Ovary (tissue), 9 donors: ENCODE data around the gene LMTK2. TPM values are rescaled to one million over a fixed set of nuclear protein-coding genes. Genes with fewer than 3 reads are reported as not detected.

Experiments
- DNase-seq, 5 donors: peaks; one replicate each; pipeline ENCODE4 v3.0.0-alpha.2; 2019 to 2020
- H3K27ac ChIP-seq, 2 donors: fragments of 200-600 bp; one replicate each; pipeline versions ENCODE4 v1.5.1 to v1.8.0; 2019 to 2022
- H3K27me3 ChIP-seq: fragments of 200-600 bp; one replicate; pipeline ENCODE4 v1.8.0; 2022
- H3K36me3 ChIP-seq: fragments of 200-600 bp; sonication (generic); one replicate; pipeline ENCODE4 v1.5.1; 2019
- H3K4me1 ChIP-seq: one replicate; pipeline ENCODE4 v1.8.1; 2013; ENCODE audit warnings: mild to moderate bottlenecking, moderate library complexity; ENCODE audit not compliant: insufficient read depth
- H3K4me3 ChIP-seq: fragments of 200-600 bp; sonication (generic); one replicate; pipeline ENCODE4 v1.5.1; 2017
- H3K9me3 ChIP-seq, 2 donors: fragments of 200-600 bp in 1 of 2; sonication (generic) in 1 of 2; one replicate each; pipeline versions ENCODE4 v1.5.1 to v1.8.1; 2013 to 2019; ENCODE audit warnings: mild to moderate bottlenecking in 1 of 2, moderate library complexity in 1 of 2
- CTCF ChIP-seq, 3 donors: fragments of 450-650 bp in 2 of 3; fragments of 200-600 bp in 1 of 3; IDR thresholded peaks; one replicate each; pipeline versions ENCODE4 v1.5.1 to v1.8.0; 2016 to 2022; ENCODE audit warnings: antibody characterized with exemption in 3 of 3, mild to moderate bottlenecking in 1 of 3
- EP300 ChIP-seq: sonication (generic); formaldehyde crosslinking; IDR thresholded peaks from one replicate; pipeline ENCODE4 v1.6.1; 2017; ENCODE audit warnings: antibody characterized with exemption
- POLR2A ChIP-seq: fragments of 450-650 bp; IDR thresholded peaks from one replicate; pipeline ENCODE4 v1.6.1; 2017; ENCODE audit warnings: antibody characterized with exemption, mild to moderate bottlenecking, moderate library complexity
- WGBS, 3 donors: extraction: QIAGEN DNeasy Blood & Tissue Kit in 1 of 3; methylation state at CpG; one replicate each; pipeline versions ENCODE4 v1.1.5 to v1.1.7; 2013 to 2017; 5-methylcytosine and 5-hydroxymethylcytosine counted together
- intact Hi-C, 4 donors: fragments of 100-400 bp; cut with DNase I; formaldehyde crosslinking; loops; one replicate each; pipeline versions ENCODE4 v1.11.0 to v1.15.1; 2022 to 2023
- polyA plus RNA-seq, 2 donors: library from polyadenylated mRNA; stranded (reverse); fragments of 200-250 nt in 1 of 2; fragments of 350-450 nt in 1 of 2; fragmentation: Illumina TruSeq in 1 of 2; extraction: RNeasy Lipid Tissue Mini Kit (QIAGEN cat#74804) in 1 of 2; gene quantifications; one replicate each; pipeline ENCODE4 v1.2.3, GENCODE V29; 2013 to 2014
- total RNA-seq, 7 donors: library from RNA; depleted of rRNA in 2 of 7; stranded (reverse); fragments of >200 nt in 2 of 7; fragmentation: NEBNext Ultra II Directional in 3 of 7; extraction: Animal tissue kit (Norgen Biotek cat#: 25700) in 3 of 7; gene quantifications; one replicate each; pipeline versions ENCODE4 v1.1.0 to v1.2.4, GENCODE V29; 2016 to 2023
- donor health status: DM: no; HTN: no; CAD: no; lungs with moderate emphysema.
- donor health status: DM: no; HTN: no; CAD: no.
- donor health status: Bipolar disorder and iron deficiency.
- donor health status: DM: yes; HTN: yes; CAD: no.
- donor health status: DM: no; HTN: no; CAD: no.
- donor health status: DM: yes; HTN: yes; CAD: no.

Gene LMTK2
- total and polyA plus RNA-seq, 9 donors: 4.4 to 17.1 (median 12.8) TPM

- no peak overlapping the region for H3K4me3 ChIP-seq
- H3K4me1 ChIP-seq: no peaks in the 10 kb centered on the region
- no peak overlapping the region for H3K27ac ChIP-seq
- H3K9me3 ChIP-seq: no peaks in the 10 kb centered on the region
- no peaks in the 10 kb centered on the region for H3K27me3 ChIP-seq
- H3K36me3 ChIP-seq: no peaks in the 10 kb centered on the region
- no peak for TF ChIP-seq POLR2A
- no peak for TF ChIP-seq CTCF (IDR thresholded peaks at IDR 0.05)
- TF ChIP-seq EP300: no peak
- no peak for DNase-seq
- intact Hi-C loops: no loop called here
- 91 to 93% (median 93%) methylated on average over 22 of the region's 22 CpGs for WGBS, 3 donors
These were observed 86.3 kb downstream of the LMTK2 start for GRCh38 chr7:98192781-98193457.

- no peak for DNase-seq
- intact Hi-C loops: no loop called here
- no peaks in the 10 kb centered on the region for H3K36me3 ChIP-seq
- no peak for TF ChIP-seq CTCF (IDR thresholded peaks at IDR 0.05)
- no peaks in the 10 kb centered on the region for H3K27me3 ChIP-seq
- WGBS, 3 donors: 95 to 98% (median 97%) methylated on average over 37 of the region's 37 CpGs
- H3K9me3 ChIP-seq: no peaks in the 10 kb centered on the region
- no peak overlapping the region for H3K27ac ChIP-seq
- H3K4me1 ChIP-seq: no peaks in the 10 kb centered on the region
- no peak overlapping the region for H3K4me3 ChIP-seq
These were observed 87.0 kb downstream of the LMTK2 start for GRCh38 chr7:98193474-98194180.

- no peak for DNase-seq
- H3K9me3 ChIP-seq: no peaks in the 10 kb centered on the region
- no peaks in the 10 kb centered on the region for H3K4me1 ChIP-seq
- no peak overlapping the region for H3K4me3 ChIP-seq
- no peak overlapping the region for H3K27ac ChIP-seq
- H3K27me3 ChIP-seq: no peaks in the 10 kb centered on the region
- 94 to 97% (median 97%) methylated on average over 28 of the region's 28 CpGs for WGBS, 3 donors
- TF ChIP-seq POLR2A: no peak
- no peak for TF ChIP-seq EP300
- TF ChIP-seq CTCF (IDR thresholded peaks at IDR 0.05): no peak
- intact Hi-C loops: no loop called here
- H3K36me3 ChIP-seq: no peaks in the 10 kb centered on the region
These were observed 87.5 kb downstream of the LMTK2 start for GRCh38 chr7:98194186-98194585.

- Histone ChIP-seq H3K9me3 (no peaks in the 10 kb centered on the region), H3K27me3 (no peaks in the 10 kb centered on the region), H3K4me3 (no peak overlapping the region), H3K27ac (no peak overlapping the region), H3K4me1 (no peaks in the 10 kb centered on the region), H3K36me3 (no peaks in the 10 kb centered on the region)
- DNase-seq: no peak
- TF ChIP-seq POLR2A (no peak), CTCF (IDR thresholded peaks at IDR 0.05) (no peak), EP300 (no peak)
- intact Hi-C loops: no loop called here
- 66 to 80% (median 66%) methylated on average over 8 of the region's 8 CpGs for WGBS, 3 donors
These were observed 88.2 kb downstream of the LMTK2 start for GRCh38 chr7:98194672-98195457.
